ENCODE data around the gene RRP15. TPM values are rescaled to one million over a fixed set of nuclear protein-coding genes. Genes with fewer than 3 reads are reported as not detected.

RRP15 gene
- total RNA-seq, 1 donor from 2014 or later: 15.8 TPM

DNA sequence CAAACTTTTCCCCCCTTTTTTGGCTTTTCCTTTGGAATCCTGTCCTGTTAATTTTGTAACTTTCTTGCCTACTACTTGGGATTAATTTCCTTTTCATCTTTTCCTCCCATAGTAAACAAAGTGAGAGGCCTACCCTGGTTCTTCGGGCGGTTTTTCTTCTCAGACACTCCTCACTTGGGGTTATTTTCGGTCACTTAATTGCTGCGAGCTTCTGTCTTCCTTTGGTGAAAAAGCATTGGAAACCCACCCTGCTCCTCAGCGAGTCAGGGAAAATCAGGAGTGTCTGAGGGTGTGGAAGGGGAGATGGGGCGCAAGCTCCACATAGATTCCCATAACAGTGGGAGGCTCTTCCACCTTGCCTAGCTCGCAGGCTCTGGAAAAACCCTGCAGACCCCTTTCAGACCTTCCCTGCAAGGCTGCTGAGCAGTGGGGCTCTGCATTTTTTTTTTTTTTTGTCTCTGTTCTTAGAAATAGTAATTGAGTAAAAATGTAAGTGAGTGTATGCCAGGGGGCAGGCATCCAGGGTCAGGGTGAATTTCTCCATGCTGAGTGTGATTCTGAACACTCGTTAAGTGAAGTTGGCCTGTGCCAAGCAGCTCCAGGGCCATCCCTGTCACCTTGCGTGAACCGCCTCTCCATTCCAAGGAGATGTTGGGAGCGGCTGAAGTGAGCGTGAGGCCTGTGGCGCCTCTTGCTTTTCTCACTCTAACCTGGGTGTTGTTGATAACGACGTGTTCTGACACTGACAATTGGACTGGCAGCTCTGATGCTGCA is 80.3 kb downstream of the RRP15 start:
- no peak overlapping the region for H3K9ac ChIP-seq
- Mint-ChIP-seq H3K36me3 (no peaks in the 10 kb centered on the region), H3K4me3 (no peak overlapping the region), H3K4me1 (no peaks in the 10 kb centered on the region), H3K9me3 (no peaks in the 10 kb centered on the region), H3K27ac (no peak overlapping the region), H3K27me3 (ENCODE audit: insufficient read depth, low read depth) (peaks cover 5% of the 10 kb centered on the region)
- H3K4me1 ChIP-seq: no peaks in the 10 kb centered on the region
- H3K27ac ChIP-seq: no peak overlapping the region
- no peaks in the 10 kb centered on the region for H3K9me3 ChIP-seq (ENCODE audit: low read depth)
- no peak overlapping the region for H3K4me2 ChIP-seq
- no peaks in the 10 kb centered on the region for H3K27me3 ChIP-seq
- no peaks in the 10 kb centered on the region for H4K20me1 ChIP-seq (ENCODE audit: low read depth)
- H3K4me3 ChIP-seq: no peak overlapping the region
- H3F3A ChIP-seq (ENCODE audit: low read depth): no peaks in the 10 kb centered on the region
- no peak for DNase-seq (ENCODE audit: low spot score)
- peak overlapping the region; percentile 54 for H2AFZ ChIP-seq (replicated peaks)
- H3K79me2 ChIP-seq (ENCODE audit: low read depth): no peaks in the 10 kb centered on the region
- no peaks in the 10 kb centered on the region for H3K36me3 ChIP-seq
- TF ChIP-seq EZH2 (IDR thresholded peaks at IDR 0.05) (no peak), EZH2phosphoT487 (IDR thresholded peaks at IDR 0.05) (no peak)
- TF ChIP-seq, protein P1, sequence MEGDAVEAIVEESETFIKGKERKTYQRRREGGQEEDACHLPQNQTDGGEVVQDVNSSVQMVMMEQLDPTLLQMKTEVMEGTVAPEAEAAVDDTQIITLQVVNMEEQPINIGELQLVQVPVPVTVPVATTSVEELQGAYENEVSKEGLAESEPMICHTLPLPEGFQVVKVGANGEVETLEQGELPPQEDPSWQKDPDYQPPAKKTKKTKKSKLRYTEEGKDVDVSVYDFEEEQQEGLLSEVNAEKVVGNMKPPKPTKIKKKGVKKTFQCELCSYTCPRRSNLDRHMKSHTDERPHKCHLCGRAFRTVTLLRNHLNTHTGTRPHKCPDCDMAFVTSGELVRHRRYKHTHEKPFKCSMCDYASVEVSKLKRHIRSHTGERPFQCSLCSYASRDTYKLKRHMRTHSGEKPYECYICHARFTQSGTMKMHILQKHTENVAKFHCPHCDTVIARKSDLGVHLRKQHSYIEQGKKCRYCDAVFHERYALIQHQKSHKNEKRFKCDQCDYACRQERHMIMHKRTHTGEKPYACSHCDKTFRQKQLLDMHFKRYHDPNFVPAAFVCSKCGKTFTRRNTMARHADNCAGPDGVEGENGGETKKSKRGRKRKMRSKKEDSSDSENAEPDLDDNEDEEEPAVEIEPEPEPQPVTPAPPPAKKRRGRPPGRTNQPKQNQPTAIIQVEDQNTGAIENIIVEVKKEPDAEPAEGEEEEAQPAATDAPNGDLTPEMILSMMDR (IDR thresholded peaks at IDR 0.05): no peak

DNA sequence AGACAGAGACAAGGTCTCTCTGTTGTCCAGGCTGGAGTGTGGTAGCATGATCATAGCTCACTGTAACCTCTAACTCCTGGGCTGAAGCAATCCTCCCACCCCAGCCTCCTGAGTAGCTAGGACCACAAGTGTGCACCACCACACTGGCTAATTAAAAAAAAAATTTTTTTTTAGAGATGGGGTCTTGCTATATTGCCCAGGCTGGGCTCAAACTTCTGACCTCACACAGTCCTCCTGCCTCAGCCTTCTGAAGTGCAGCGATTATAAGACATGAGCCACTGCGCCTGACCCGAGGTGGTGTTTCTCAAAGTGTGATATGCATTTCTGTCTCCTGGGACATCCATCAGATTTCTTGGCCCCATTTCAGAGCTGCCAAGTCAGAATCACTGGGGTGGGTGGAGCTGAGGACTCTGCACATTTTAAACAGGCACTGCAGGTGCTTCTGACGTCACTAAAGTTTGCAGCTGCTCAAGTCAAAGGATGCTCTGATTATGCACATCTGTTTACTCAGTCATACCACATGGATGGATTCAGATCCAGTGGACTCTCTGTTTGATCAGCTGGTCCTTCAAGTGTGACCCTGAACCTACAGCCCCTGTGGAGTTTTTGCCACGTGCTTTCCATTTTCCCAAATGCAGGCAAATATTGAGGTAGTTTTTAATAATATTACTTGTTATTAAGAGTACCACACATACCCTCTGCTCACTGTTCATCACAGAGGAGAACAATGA is 81.4 kb downstream of the RRP15 start:
- TF ChIP-seq EZH2 (IDR thresholded peaks at IDR 0.05): no peak
- no peak for TF ChIP-seq EZH2phosphoT487 (IDR thresholded peaks at IDR 0.05)
- TF ChIP-seq, protein P1 (IDR thresholded peaks at IDR 0.05): no peak
- peaks cover 2% of the 10 kb centered on the region for H3K9me3 Mint-ChIP-seq
- H4K20me1 ChIP-seq (ENCODE audit: low read depth): no peaks in the 10 kb centered on the region

DNA sequence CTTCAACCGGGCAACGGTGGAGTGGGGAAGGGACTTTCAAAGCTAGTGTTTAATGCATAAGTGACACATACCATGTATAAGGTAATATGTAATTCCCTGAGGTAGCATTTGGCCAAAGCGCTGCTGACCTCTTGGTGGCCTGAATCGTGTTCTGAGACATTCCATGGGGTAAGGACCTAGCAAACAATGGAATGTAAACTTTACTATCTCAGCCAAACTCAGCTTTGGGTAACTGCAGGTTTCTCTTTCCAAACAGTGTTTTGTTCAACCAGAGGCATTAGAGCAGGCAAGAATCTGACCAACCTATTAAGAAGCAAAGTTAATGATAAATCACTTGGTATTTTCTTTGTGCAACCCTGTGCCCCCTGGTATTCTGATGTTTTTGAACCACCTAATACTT is 82.0 kb downstream of the RRP15 start:
- H3K36me3 Mint-ChIP-seq: no peaks in the 10 kb centered on the region
- Histone ChIP-seq H3F3A (ENCODE audit: low read depth) (no peaks in the 10 kb centered on the region), H4K20me1 (ENCODE audit: low read depth) (no peaks in the 10 kb centered on the region), H3K4me2 (no peak overlapping the region), H3K79me2 (ENCODE audit: low read depth) (no peaks in the 10 kb centered on the region), H3K4me1 (no peaks in the 10 kb centered on the region), H3K9ac (no peak overlapping the region), H2AFZ (replicated peaks) (no peak overlapping the region), H3K9me3 (ENCODE audit: low read depth) (no peaks in the 10 kb centered on the region), H3K27me3 (no peaks in the 10 kb centered on the region), H3K4me3 (no peak overlapping the region), H3K27ac (no peak overlapping the region), H3K36me3 (no peaks in the 10 kb centered on the region)
- no peak overlapping the region for H3K4me3 Mint-ChIP-seq
- TF ChIP-seq, protein P1 (IDR thresholded peaks at IDR 0.05): no peak
- no peak for TF ChIP-seq EZH2 (IDR thresholded peaks at IDR 0.05)
- no peak for TF ChIP-seq EZH2phosphoT487 (IDR thresholded peaks at IDR 0.05)
- peaks cover 5% of the 10 kb centered on the region for H3K27me3 Mint-ChIP-seq (ENCODE audit: insufficient read depth, low read depth)
- H3K27ac Mint-ChIP-seq: no peak overlapping the region
- peaks cover 2% of the 10 kb centered on the region for H3K9me3 Mint-ChIP-seq
- peaks cover 3% of the 10 kb centered on the region for H3K4me1 Mint-ChIP-seq
- no peak for DNase-seq (ENCODE audit: low spot score)

More for the DNA sequence above, 81.4 kb downstream of the RRP15 start:
- DNase-seq (ENCODE audit: low spot score): no peak
- H3K4me1 Mint-ChIP-seq: no peaks in the 10 kb centered on the region
- H3F3A ChIP-seq (ENCODE audit: low read depth): no peaks in the 10 kb centered on the region
- no peaks in the 10 kb centered on the region for H3K36me3 Mint-ChIP-seq
- no peaks in the 10 kb centered on the region for H3K9me3 ChIP-seq (ENCODE audit: low read depth)
- H3K79me2 ChIP-seq (ENCODE audit: low read depth): no peaks in the 10 kb centered on the region
- no peaks in the 10 kb centered on the region for H3K27me3 ChIP-seq
- H3K27ac Mint-ChIP-seq: no peak overlapping the region
- H3K4me3 Mint-ChIP-seq: no peak overlapping the region
- no peaks in the 10 kb centered on the region for H3K36me3 ChIP-seq
- no peak overlapping the region for H3K4me2 ChIP-seq
- H2AFZ ChIP-seq (replicated peaks): no peak overlapping the region
- no peak overlapping the region for H3K27ac ChIP-seq
- H3K4me3 ChIP-seq: no peak overlapping the region
- no peak overlapping the region for H3K9ac ChIP-seq
- H3K27me3 Mint-ChIP-seq (ENCODE audit: insufficient read depth, low read depth): peaks cover 5% of the 10 kb centered on the region
- H3K4me1 ChIP-seq: no peaks in the 10 kb centered on the region

All from neural progenitor cell (in vitro differentiated cells).